Measurements from ENCODE around the gene MBP. TPM values are rescaled to one million over a fixed set of nuclear protein-coding genes. Genes with fewer than 3 reads are reported as not detected.
A peak's percentile ranks its signal among the peaks of the same experiment; 100 is the strongest.

MBP gene
- total and polyA plus RNA-seq, 2 of the 4 experiments (the other 2 are of a cell fraction) = 0.72 to 0.90 TPM

DNA sequence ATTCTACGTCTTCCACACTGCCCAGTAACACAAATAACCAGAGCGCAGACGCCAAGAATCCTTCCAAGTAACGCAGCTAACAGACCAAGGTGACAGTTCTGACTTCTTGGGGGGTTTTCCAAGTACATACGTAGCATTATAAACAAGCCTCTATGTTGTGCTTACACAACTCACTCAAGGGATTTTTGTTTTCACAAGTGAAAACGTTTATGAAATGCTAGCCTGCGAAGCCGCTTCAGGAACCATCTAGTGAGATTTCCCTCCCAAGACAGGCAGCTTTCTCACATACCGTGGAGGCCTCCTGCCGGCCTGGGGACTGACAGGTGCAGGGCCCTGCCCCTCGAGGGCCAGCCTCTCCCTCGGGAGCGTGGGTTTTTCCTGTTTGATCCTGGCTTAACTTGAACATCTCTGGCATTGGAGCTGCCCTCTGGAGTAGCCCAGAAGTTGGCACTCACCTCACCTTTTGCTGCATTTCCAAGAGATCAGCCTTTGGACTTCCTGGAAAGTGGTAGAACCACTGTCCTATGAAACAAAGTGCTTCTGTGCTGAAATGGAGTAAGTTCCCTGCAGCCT, 151.1 kb downstream of the MBP start:
- H3K9me1 ChIP-seq (ENCODE audit: insufficient read depth, low read length) = no peaks in the 10 kb centered on the region
- H2BK15ac ChIP-seq (ENCODE audit: low read depth, low read length) = no peak overlapping the region
- H3K36me3 ChIP-seq (ENCODE audit: control insufficient read depth, insufficient read depth, low read length) = no peaks in the 10 kb centered on the region; the same call in 1 of the 2 replicates
- intact Hi-C loops (cut with micrococcal nuclease) (no loop called here), in situ Hi-C loops (cut with MboI; ENCODE audit: low sequenced_read_pairs) (loop anchor here (10.0 kb wide), 1 partner anchor 177 kb away; no protein-coding TSS in a partner anchor), dilution Hi-C loops (cut with HindIII; ENCODE audit: low sequenced_read_pairs, unreplicated experiment) (no loop called here)
- ATAC-seq (ENCODE audit: low read depth) (no peak), DNase-seq (peak; percentile 7)
- H4K8ac ChIP-seq (ENCODE audit: low read depth in 2 of 2, low read length in 2 of 2) = no peak overlapping the region
- H3K14ac ChIP-seq (replicated peaks; ENCODE audit: low read depth, low read length) = no peak overlapping the region
- POLR2A ChIA-PET (ENCODE audit: unreplicated experiment) = no interaction called here
- no peak overlapping the region for H3K4ac ChIP-seq (ENCODE audit: low read depth, low read length)
- no peak overlapping the region for H3K9ac ChIP-seq (ENCODE audit: low read depth, low read length)
- H2BK5ac ChIP-seq (ENCODE audit: low read depth, low read length, poor library complexity, severe bottlenecking) = no peak overlapping the region
- no peak overlapping the region for H3K18ac ChIP-seq (ENCODE audit: low read depth, low read length)
- no peak overlapping the region for H4K91ac ChIP-seq (ENCODE audit: insufficient read depth, low read depth, low read length)
- peaks cover 3% of the 10 kb centered on the region for H3K27me3 ChIP-seq (ENCODE audit: control insufficient read depth, insufficient read depth, low read length)
- TF ChIP-seq BHLHE40 (IDR thresholded peaks at IDR 0.05; ENCODE audit: low read depth, low read length) (no peak), POLR2A (IDR thresholded peaks at IDR 0.05; ENCODE audit: low read depth, low read length) (no peak), MAFK (IDR thresholded peaks at IDR 0.05; ENCODE audit: low read depth, low read length) (no peak), NFE2L2 (IDR thresholded peaks at IDR 0.05; ENCODE audit: low read depth, low read length) (no peak), CEBPB (IDR thresholded peaks at IDR 0.05; ENCODE audit: low read depth, low read length) (no peak), RCOR1 (IDR thresholded peaks at IDR 0.05; ENCODE audit: insufficient replicate concordance, low read length) (no peak), MXI1 (IDR thresholded peaks at IDR 0.05; ENCODE audit: borderline replicate concordance, low read depth, low read length) (no peak), RFX5 (IDR thresholded peaks at IDR 0.05; ENCODE audit: low read depth, low read length) (no peak), MAZ (IDR thresholded peaks at IDR 0.05; ENCODE audit: borderline replicate concordance, low read depth, low read length) (no peak), FOS (IDR thresholded peaks at IDR 0.05; ENCODE audit: low read depth, low read length) (no peak), SMC3 (IDR thresholded peaks at IDR 0.05; ENCODE audit: low read depth, low read length) (no peak)
- TF ChIP-seq, protein P1, sequence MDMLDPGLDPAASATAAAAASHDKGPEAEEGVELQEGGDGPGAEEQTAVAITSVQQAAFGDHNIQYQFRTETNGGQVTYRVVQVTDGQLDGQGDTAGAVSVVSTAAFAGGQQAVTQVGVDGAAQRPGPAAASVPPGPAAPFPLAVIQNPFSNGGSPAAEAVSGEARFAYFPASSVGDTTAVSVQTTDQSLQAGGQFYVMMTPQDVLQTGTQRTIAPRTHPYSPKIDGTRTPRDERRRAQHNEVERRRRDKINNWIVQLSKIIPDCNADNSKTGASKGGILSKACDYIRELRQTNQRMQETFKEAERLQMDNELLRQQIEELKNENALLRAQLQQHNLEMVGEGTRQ (IDR thresholded peaks at IDR 0.05; ENCODE audit: low read depth, low read length) = no peak
- TF ChIP-seq, protein P2, sequence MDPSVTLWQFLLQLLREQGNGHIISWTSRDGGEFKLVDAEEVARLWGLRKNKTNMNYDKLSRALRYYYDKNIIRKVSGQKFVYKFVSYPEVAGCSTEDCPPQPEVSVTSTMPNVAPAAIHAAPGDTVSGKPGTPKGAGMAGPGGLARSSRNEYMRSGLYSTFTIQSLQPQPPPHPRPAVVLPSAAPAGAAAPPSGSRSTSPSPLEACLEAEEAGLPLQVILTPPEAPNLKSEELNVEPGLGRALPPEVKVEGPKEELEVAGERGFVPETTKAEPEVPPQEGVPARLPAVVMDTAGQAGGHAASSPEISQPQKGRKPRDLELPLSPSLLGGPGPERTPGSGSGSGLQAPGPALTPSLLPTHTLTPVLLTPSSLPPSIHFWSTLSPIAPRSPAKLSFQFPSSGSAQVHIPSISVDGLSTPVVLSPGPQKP (IDR thresholded peaks at IDR 0.05; ENCODE audit: borderline replicate concordance, low read depth, low read length) = no peak
- TF ChIP-seq, protein P3, sequence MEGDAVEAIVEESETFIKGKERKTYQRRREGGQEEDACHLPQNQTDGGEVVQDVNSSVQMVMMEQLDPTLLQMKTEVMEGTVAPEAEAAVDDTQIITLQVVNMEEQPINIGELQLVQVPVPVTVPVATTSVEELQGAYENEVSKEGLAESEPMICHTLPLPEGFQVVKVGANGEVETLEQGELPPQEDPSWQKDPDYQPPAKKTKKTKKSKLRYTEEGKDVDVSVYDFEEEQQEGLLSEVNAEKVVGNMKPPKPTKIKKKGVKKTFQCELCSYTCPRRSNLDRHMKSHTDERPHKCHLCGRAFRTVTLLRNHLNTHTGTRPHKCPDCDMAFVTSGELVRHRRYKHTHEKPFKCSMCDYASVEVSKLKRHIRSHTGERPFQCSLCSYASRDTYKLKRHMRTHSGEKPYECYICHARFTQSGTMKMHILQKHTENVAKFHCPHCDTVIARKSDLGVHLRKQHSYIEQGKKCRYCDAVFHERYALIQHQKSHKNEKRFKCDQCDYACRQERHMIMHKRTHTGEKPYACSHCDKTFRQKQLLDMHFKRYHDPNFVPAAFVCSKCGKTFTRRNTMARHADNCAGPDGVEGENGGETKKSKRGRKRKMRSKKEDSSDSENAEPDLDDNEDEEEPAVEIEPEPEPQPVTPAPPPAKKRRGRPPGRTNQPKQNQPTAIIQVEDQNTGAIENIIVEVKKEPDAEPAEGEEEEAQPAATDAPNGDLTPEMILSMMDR (conservative IDR thresholded peaks at IDR 0.05; ENCODE audit: low read depth, low read length) = no peak
- BruUV-seq (replicated peaks) = no TSS peak
- no peaks in the 10 kb centered on the region for H3K9me3 ChIP-seq (ENCODE audit: control insufficient read depth, insufficient read depth, low read length)
- H2BK120ac ChIP-seq (ENCODE audit: low read depth, low read length) = no peak overlapping the region
- H2AFZ ChIP-seq (replicated peaks; ENCODE audit: low read length, poor library complexity) = no peak overlapping the region
- WGBS, 2 experiments (ENCODE audit: extremely low coverage in 2 of 2, insufficient read length in 1 of 2) = 35% methylated on average over 5 of the region's 13 CpGs; no CpG with 5 or more reads in 1 of the 2 experiments
- H2BK20ac ChIP-seq (ENCODE audit: low read depth, low read length) = no peak overlapping the region
- no peaks in the 10 kb centered on the region for H4K20me1 ChIP-seq (ENCODE audit: insufficient read depth, low read length)
- H3K56ac ChIP-seq (ENCODE audit: extremely low read depth, insufficient read depth, low read length) = no peak overlapping the region
- H2AK9ac ChIP-seq (replicated peaks; ENCODE audit: low read depth, low read length, poor library complexity) = no peak overlapping the region
- H3K23ac ChIP-seq (ENCODE audit: low read depth, low read length) = no peak overlapping the region
- H3K4me1 ChIP-seq (ENCODE audit: control insufficient read depth, insufficient read depth, low read length) = no peaks in the 10 kb centered on the region; the same call in 1 of the 2 replicates
- CTCF ChIA-PET = interaction anchor here (1.0 kb wide), 1 partner anchor 178 kb away, joined by 5 read pairs; no protein-coding TSS in a partner anchor
- no peak overlapping the region for H4K5ac ChIP-seq (ENCODE audit: low read depth, low read length)
- no peak overlapping the region for H3K4me3 ChIP-seq (ENCODE audit: insufficient read depth, low read depth, low read length)
- no peak overlapping the region; the same call in 1 of the 2 replicates for H3K4me2 ChIP-seq (ENCODE audit: low read depth, low read length)
- no peak overlapping the region for H2AK5ac ChIP-seq (ENCODE audit: low read depth, low read length)
- H3K27ac ChIP-seq (ENCODE audit: insufficient read depth, low read length) = no peak overlapping the region
- no peaks in the 10 kb centered on the region for H3K79me1 ChIP-seq (ENCODE audit: low read depth in 1 of 2, low read length in 2 of 2)

Measured in IMR-90 (cell line).